DMS53 treated with DMSO at 0.1 percent for 48 hours (cell line): Measurements from ENCODE around the gene PFKP.

Experiments used
- DNase-seq: peaks from one replicate; lab custom pipeline; 2025; ENCODE audit not compliant: unreplicated experiment; lab: John Stamatoyannopoulos, UW

The PFKP gene

GRCh38 chr10:3068968-3069737, 1.8 kb downstream of the PFKP start:
- no peak for DNase-seq

- DNase-seq, result no peak
These were observed 2.5 kb downstream of the PFKP start for GRCh38 chr10:3069876-3070275.

GRCh38 chr10:3071405-3072198, 4.3 kb downstream of the PFKP start:
- DNase-seq, result peak; percentile 4

- no peak for DNase-seq
These were observed 5.5 kb downstream of the PFKP start for GRCh38 chr10:3072641-3073360.

GRCh38 chr10:3074145-3074665, 6.9 kb downstream of the PFKP start:
- no peak for DNase-seq

GRCh38 chr10:3074985-3075600, 7.7 kb downstream of the PFKP start:
- DNase-seq, result no peak

- DNase-seq, result no peak
These were observed 8.8 kb downstream of the PFKP start for GRCh38 chr10:3076138-3076537.

- DNase-seq, result no peak
These were observed 10.2 kb downstream of the PFKP start for GRCh38 chr10:3077509-3077908.

- no peak for DNase-seq
These were observed 10.7 kb downstream of the PFKP start for GRCh38 chr10:3077940-3078630.

- DNase-seq, result peak; percentile 12
These were observed 14.1 kb downstream of the PFKP start for GRCh38 chr10:3081383-3081981.

- no peak for DNase-seq
These were observed 14.9 kb downstream of the PFKP start for GRCh38 chr10:3082290-3082689.

- DNase-seq, result no peak
These were observed 18.6 kb downstream of the PFKP start for GRCh38 chr10:3085785-3086567.

GRCh38 chr10:3090388-3090787, 23.0 kb downstream of the PFKP start:
- no peak for DNase-seq

- DNase-seq, result no peak
These were observed 23.8 kb downstream of the PFKP start for GRCh38 chr10:3090914-3091787.

- DNase-seq, result no peak
These were observed 24.6 kb downstream of the PFKP start for GRCh38 chr10:3091921-3092320.

GRCh38 chr10:3093996-3094395, 26.6 kb downstream of the PFKP start:
- no peak for DNase-seq

- DNase-seq, result no peak
These were observed 27.3 kb downstream of the PFKP start for GRCh38 chr10:3094609-3095036.
